ENCODE measurements around the gene SRPK2. TPM values are rescaled to one million over a fixed set of nuclear protein-coding genes. Genes with fewer than 3 reads are reported as not detected.
"Not testable (repeated sequence)": the region's sequence is repeated elsewhere in the genome, so short reads cannot be mapped to it uniquely, and the experiment has no call there.

Gene SRPK2
- total and polyA plus RNA-seq, 3 donors from 2014 or later = 181 to 293 (median 226) TPM

- 95 to 98% methylated on average over 2 of the region's 2 CpGs for WGBS, 2 donors
- H3K4me3 ChIP-seq = no peak overlapping the region
- H3K9me3 ChIP-seq = no peaks in the 10 kb centered on the region
- no peaks in the 10 kb centered on the region for H3K4me1 ChIP-seq
- H3K36me3 ChIP-seq (ENCODE audit: low read depth, missing control alignments) = no peaks in the 10 kb centered on the region
- no peak for TF ChIP-seq CTCF (IDR thresholded peaks at IDR 0.05)
- no peak for TF ChIP-seq POLR2A (IDR thresholded peaks at IDR 0.05)
- no peak for DNase-seq
- H3K27ac ChIP-seq = no peak overlapping the region
- intact Hi-C loops (cut with DNase I; ENCODE audit: low total_unique reads) = no loop called here
- H3K27me3 ChIP-seq = no peaks in the 10 kb centered on the region
Observed at GRCh38 chr7:105297985-105298384, 90.7 kb downstream of the SRPK2 start.

- intact Hi-C loops (cut with DNase I; ENCODE audit: low total_unique reads) = no loop called here
- 77 to 88% methylated on average over 5 of the region's 5 CpGs for WGBS, 2 donors
- H3K4me1 ChIP-seq = no peaks in the 10 kb centered on the region
Observed at GRCh38 chr7:105297309-105297708, 91.4 kb downstream of the SRPK2 start.

GRCh38 chr7:105296491-105296890 lies 92.2 kb downstream of the SRPK2 start:
- Histone ChIP-seq H3K9me3 (no peaks in the 10 kb centered on the region), H3K4me3 (no peak overlapping the region), H3K36me3 (ENCODE audit: low read depth, missing control alignments) (no peaks in the 10 kb centered on the region), H3K4me1 (no peaks in the 10 kb centered on the region), H3K27me3 (no peaks in the 10 kb centered on the region), H3K27ac (no peak overlapping the region)
- no peak for DNase-seq
- TF ChIP-seq POLR2A (IDR thresholded peaks at IDR 0.05) (no peak), CTCF (IDR thresholded peaks at IDR 0.05) (no peak)
- intact Hi-C loops (cut with DNase I; ENCODE audit: low total_unique reads) = no loop called here

More at GRCh38 chr7:105297309-105297708, 91.4 kb downstream of the SRPK2 start:
- no peak for TF ChIP-seq POLR2A (IDR thresholded peaks at IDR 0.05)
- TF ChIP-seq CTCF (IDR thresholded peaks at IDR 0.05) = no peak
- Histone ChIP-seq H3K27ac (no peak overlapping the region), H3K9me3 (no peaks in the 10 kb centered on the region), H3K4me3 (no peak overlapping the region), H3K36me3 (ENCODE audit: low read depth, missing control alignments) (no peaks in the 10 kb centered on the region), H3K27me3 (no peaks in the 10 kb centered on the region)
- DNase-seq = no peak

GRCh38 chr7:105295596-105296352 lies 92.9 kb downstream of the SRPK2 start:
- TF ChIP-seq CTCF (IDR thresholded peaks at IDR 0.05) (no peak), POLR2A (IDR thresholded peaks at IDR 0.05) (no peak)
- WGBS, 2 donors = 92 to 93% methylated on average over 1 of the region's 1 CpG
- no peak overlapping the region for H3K27ac ChIP-seq
- no peaks in the 10 kb centered on the region for H3K36me3 ChIP-seq (ENCODE audit: low read depth, missing control alignments)
- no peak overlapping the region for H3K4me3 ChIP-seq
- H3K9me3 ChIP-seq = no peaks in the 10 kb centered on the region
- H3K27me3 ChIP-seq = no peaks in the 10 kb centered on the region
- no peaks in the 10 kb centered on the region for H3K4me1 ChIP-seq
- intact Hi-C loops (cut with DNase I; ENCODE audit: low total_unique reads) = no loop called here
- DNase-seq = no peak

- H3K4me3 ChIP-seq; H3K27me3 ChIP-seq; DNase-seq; intact Hi-C loops (cut with DNase I; ENCODE audit: low total_unique reads); H3K4me1 ChIP-seq; H3K9me3 ChIP-seq; H3K36me3 ChIP-seq (ENCODE audit: low read depth, missing control alignments); H3K27ac ChIP-seq: not testable (repeated sequence)
- WGBS, 2 donors = 95 to 96% methylated on average over 6 of the region's 6 CpGs
Observed at GRCh38 chr7:105294482-105294881, 94.2 kb downstream of the SRPK2 start.

Data from testis (tissue), 3 donors.